Hypothalamus (tissue), 51 donors: ENCODE measurements around the gene BCKDK.
A peak's percentile ranks its signal among the peaks of the same experiment; 100 is the strongest.
"Not testable (repeated sequence)": the region's sequence is repeated elsewhere in the genome, so short reads cannot be mapped to it uniquely, and the experiment has no call there.

Experiments
- DNase-seq, 51 donors: peaks; one replicate each; lab custom pipeline; 2025; lab: John Stamatoyannopoulos, UW

BCKDK gene

DNA sequence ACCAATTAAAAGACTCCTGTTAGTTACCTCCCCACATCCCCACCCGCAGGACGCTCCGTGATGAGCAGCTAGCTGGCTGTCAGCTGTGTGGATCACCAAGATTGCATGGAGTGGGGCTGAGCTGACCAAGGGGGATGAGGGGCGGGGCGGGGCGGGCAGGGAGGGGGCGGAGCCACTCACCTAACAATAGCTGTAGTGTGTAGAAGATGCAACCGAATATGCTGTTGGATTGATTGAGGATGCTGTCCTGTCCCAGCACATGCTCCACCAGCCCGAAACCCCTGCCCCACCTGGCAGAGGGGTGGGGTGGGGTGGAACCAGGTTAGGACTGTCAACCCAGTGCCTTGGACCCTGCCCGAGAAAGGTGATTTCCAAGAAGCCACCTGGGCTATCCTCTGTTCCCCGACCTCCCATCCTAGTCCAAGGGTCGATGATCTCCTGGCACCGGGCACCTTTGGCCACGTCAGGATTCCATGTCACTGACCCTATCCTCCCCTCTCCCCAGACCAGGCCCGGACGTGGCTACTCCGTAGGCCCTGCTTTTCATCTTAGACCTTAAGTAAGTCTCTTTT lies 15.0 kb upstream of the BCKDK start:
- peak in 37 of 51 donors; percentile 6 to 74 (median 44) for DNase-seq

DNA sequence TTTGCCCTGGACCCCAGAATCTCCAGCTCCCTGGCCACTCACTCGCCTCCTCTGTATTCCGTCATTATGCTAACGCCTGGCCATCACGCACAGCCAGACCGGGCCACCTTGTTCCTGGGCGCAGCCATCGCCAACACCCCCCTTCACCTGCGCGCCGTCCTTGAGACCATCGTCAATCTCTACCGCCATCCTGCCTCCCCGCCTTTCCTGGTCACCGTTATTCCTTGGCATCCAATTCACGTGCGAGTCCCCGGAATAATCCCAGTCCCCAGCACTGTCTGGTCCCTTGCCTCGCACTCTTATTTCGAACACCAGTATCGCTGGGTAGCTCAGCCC lies 14.1 kb upstream of the BCKDK start:
- peak in 9 of 51 donors; percentile 23 to 45 (median 30) for DNase-seq

DNA sequence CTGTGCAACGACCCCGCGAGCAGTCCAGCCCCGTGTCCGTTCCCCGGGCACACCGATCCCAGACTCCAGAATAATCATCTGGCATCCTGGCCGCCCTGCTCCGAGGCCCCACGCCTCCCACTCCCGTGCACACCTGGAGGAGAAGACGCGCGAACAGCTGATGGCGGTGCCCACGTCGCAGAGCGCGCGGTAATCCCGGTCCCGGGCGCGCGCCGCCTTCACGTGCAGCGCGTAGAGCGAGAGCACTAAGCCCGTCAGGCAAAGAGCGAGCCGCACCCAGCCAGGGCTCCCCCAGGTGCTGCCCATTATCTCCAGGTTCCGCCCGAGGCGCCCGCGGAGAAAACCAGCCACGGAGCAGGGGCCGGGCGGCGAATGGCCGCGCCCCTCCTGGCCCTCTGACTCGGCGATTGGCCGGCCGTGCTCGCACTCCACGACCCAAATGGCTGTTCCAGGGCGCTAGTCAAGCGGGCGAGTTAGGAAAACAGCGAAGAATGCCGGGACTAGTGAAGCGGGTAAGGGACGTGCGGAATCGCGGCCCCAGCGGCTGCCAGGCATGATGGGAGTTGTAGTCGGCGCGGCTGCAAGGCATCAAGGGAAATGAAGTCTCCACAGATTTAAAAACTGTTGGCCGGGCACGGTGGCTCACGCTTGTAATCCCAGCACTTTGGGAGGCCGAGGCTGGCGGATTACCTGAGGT lies 13.6 kb upstream of the BCKDK start, which contains the start of gene VKORC1:
Gene VKORC1 (minus strand): TSS at position 374 of the 697 bp plus-strand sequence. CDS start 68 bp downstream, at position 306.
- peak; percentile 39 to 96 (median 87) for DNase-seq

DNA sequence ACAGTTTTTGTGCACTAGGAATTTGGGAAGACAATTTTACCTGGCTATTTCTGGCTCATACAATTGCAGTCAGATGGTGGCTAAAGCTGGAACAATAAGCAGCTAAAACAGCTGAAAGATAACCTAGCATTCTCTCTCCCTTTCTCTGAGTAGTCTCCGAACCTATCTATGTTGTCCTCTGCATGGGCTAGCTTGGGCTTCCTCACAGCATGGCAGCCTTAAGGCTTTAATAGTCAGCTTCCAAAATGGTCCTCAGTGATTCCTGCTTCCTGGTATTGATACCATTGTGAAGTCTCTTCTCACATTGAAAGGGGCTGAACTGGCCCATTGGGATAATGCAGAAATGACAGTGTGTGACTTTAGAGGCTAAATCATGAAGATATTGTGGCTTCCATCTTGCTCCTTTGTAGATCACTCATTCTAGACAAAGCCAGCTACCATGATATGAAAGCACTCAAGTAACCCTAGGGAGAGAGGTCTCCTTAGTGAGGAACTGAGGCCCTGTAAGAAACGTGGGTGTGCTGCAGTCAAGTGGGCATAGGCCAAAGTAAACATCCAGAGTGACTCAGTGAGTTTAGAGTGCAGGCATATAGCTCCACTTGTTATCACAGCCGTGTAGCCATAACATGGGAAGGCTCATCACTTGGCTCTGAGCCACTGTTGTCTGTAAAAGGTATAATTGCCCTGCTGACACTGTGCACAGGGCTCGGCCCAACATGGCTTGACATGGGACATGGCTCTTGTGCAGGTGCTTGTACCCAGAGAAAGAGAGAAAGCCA lies 8.1 kb upstream of the BCKDK start:
- no peak for DNase-seq

DNA sequence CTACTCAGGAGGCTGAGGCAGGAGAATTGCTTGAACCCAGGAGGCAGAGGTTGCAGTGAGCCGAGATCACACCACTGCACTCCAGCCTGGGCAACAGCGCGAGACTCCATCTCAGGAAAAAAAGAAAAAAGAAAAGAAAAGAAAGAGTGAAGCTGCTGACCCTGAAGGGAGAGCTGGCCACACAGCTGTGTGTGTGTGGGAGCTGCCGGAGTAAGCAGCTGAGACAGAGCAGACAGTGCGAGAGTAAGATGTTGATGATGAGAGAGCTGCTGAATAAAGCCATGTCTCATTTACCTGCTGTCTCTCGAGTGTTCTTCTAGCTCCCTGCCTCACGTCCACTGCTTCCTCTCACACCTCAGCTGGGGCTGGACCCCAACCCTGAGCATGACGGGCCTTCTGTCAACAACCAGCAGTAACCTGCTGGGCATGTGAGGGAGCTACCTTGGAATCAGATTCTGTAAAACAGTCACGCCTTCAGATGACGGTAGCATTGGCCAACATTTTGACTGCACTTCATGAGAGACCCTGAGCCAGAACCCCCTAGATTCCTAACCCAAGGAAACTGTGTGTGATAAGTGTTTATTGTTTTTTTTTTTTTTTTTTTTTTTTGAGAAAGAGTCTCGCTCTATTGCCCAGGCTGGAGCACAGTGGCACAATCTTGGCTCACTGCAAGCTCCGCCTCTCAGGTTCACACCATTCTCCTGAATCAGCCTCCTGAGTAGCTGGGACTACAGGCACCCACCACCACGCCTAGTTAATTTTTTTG lies 7.1 kb upstream of the BCKDK start:
- not testable (repeated sequence) for DNase-seq

DNA sequence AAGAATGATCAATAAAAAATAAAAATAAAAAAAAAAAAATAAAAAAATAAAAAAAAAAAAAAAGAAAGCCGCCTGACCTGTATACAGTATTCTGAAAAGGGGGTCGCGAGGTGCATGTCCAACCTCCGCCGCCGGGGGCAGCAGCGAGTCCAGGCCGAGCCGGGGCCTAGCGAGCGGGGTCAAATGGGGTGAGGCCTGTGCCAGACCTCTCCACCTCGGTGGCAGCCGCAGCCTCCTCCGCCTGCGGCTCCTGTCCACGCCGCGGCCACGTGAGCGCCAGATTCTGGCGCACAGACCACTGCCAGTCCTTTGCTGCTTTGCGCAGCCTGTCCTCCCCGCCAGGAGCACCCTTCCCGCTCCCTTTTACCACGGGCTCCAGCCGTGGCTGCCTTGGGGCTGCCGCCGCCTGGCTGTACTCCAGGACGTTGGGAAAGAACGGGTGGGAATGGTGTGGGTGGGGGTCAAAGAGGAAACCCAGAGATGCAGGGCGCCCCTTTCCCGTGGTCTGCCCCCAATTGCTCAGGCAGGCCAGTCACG lies 2.4 kb upstream of the BCKDK start:
- peak in 47 of 51 donors; percentile 16 to 84 (median 69) for DNase-seq

DNA sequence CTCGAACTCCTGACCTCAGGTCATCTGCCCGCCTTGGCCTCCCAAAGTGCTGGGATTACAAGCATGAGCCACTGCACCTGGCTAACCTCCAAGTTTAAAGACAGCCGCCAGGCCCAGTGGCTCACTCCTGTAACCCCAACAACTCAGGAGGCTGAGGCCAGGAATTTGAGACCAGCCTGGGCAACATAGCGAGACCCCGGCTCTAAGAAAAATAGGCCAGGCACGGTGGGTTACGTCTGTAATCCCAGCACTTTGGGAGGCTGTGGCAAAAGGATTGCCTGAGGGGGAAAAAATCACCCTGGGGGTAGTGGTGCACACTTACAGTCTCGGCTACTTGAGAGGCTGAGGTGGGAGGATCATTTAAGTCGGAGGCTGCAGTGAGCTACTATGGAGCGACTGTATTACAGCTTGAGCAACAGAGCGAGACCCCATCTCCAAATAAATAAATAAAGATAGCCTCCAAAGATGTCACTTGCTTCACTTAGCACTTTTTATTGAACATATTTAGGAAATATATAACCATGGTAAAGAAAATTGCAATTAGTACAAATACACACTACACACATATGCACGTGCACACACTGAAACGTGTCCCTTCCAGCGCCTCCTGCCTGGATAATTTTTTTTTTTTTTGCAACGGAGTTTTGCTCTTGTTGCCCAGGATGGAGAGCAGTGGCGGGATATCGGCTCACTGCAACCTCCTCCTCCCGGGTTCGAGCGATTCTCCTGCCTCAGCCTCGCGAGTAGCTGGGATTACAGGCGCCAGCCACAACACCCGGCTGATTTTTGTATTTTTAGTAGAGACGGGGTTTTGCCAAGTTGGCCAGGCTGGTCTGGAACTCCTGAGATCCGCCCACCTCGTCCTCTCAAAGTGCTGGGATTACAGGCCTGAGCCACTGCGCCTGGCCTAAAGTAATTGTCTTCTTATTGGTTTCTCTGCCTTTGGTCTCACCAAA lies 1.4 kb upstream of the BCKDK start:
- no peak for DNase-seq

DNA sequence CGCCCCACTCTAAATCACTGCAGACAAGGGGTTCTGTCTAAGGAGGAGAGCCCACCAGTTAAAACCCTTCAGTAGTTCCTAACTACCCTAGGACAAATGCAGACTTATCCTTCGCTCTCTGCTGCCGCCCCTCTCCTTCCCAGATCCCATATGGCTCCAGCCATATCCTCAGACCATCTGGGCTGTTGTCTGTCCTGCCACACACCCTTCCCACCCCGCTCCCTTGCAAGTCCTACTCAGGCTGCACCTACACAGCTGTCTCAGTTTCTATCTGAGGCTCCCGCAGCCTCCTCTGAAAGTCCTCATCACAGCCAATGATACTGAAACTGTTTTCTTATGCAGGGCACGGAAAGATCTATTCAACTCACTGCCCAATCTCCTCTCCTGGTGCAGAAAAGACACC lies 720 bp upstream of the BCKDK start:
- DNase-seq, result peak in 1 of 51 donors; percentile 26

DNA sequence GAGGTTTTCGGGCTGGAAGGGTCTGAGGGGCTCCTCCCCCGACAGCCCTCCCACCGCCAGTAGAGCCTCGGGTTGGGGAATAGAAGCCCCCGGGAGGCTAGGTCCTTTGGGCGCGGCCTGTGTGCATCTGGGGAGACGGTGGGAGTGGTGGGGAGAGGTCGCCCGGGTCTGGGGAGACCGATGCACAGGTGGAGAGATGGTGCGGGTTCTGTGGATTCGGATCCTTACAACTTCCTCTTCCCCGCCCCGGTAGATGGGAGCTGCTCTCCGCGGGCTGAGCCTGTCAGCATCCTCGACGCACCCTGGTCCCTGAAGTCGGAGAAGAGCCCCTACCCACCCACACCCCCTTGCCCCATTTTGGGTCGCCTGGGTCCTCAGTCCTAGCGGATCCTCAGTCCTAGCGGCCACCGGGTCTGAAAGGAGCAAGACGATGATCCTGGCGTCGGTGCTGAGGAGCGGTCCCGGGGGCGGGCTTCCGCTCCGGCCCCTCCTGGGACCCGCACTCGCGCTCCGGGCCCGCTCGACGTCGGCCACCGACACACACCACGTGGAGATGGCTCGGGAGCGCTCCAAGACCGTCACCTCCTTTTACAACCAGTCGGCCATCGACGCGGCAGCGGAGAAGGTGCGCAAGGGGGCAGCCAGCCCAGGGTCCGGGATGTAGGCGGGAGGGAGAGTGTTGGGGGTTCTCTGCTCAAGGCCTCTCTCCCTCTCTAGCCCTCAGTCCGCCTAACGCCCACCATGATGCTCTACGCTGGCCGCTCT lies 790 bp downstream of the BCKDK start:
- DNase-seq, result peak in 1 of 51 donors; percentile 31

DNA sequence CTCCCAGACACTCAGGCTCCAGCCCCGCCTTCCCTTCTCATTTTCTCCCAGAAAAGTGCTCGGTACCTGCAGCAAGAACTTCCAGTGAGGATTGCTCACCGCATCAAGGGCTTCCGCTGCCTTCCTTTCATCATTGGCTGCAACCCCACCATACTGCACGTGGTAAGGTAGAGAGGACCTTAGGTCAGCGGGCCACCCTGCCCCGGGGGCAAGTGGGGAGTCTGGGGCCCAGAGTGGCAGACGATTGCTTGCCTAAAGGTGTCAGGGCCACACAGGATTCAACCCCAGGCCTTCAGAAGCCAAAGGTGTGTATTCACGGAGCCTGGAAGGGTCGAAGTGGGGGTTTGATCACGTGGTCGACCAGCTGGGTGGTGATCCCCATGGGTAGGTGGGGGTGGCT lies 1.4 kb downstream of the BCKDK start:
- no peak for DNase-seq

DNA sequence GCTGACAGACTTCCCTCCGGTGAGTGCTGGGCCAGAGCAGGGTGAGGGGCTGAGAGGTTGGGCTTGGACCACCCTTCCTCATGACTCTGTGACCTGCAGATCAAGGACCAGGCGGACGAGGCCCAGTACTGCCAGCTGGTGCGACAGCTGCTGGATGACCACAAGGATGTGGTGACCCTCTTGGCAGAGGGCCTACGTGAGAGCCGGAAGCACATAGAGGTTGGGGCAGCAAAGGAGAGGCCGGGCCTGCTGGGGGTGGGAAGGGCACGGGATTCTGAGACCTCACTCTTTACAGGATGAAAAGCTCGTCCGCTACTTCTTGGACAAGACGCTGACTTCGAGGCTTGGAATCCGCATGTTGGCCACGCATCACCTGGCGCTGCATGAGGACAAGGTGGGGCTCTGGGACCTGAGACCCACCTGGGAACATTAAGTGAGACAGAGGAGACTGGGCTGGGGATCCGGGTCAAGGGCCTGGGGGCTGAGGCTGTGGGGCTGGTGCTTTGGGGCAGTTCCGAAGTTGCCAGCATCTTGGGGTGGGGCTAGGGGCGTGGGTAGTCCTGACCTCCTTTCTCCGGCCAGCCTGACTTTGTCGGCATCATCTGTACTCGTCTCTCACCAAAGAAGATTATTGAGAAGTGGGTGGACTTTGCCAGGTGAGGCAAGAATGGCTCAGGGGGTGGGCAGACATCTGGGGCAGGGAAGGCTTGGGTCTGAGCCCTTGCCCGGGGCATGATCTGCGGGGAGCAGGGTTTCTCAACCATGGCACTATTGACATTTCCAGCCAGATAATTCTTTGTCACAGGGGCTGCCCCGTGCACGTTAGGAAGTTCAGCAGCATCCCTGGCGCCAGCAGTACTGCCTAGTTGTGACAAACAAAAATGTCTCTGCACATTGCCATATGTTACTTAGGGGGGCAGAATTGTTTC lies 2.2 kb downstream of the BCKDK start:
- DNase-seq, result no peak

DNA sequence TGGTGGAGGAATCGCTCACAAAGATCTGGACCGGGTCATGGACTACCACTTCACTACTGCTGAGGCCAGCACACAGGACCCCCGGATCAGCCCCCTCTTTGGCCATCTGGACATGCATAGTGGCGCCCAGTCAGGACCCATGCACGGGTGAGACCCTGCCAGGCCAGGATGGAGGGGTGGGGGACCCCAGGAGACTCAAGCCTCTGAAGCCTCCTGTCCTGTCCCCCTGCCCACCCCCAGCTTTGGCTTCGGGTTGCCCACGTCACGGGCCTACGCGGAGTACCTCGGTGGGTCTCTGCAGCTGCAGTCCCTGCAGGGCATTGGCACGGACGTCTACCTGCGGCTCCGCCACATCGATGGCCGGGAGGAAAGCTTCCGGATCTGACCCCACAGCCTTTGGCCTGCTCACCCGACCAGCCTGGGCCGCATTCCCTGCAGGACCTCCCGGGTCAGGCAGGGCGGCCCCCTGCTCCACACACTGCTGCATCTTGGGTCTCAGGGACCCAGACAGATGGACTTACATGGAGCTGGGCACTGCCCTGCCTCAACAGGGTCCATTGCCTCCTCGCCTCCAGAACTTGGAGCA lies 3.8 kb downstream of the BCKDK start:
- no peak for DNase-seq

DNA sequence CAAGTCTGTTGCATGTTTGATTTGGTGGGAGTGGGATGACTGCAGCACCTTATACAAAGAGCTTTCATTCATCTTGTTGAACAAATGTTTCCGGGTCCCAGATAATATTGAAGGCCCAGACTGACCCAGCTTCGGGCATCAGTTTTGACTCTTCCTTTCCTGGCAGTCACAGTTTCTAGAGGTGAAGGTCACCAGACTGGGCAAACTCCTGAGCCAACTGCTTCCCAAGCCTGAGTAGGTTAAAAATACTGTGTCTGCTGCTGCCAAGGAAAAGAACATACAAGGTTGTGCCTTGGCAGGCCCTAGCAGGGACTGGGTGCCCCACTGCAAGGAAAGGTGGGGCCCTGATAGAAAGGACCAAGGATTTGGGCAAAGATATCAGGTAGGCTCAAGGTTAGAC lies 4.5 kb downstream of the BCKDK start:
- DNase-seq, result no peak

DNA sequence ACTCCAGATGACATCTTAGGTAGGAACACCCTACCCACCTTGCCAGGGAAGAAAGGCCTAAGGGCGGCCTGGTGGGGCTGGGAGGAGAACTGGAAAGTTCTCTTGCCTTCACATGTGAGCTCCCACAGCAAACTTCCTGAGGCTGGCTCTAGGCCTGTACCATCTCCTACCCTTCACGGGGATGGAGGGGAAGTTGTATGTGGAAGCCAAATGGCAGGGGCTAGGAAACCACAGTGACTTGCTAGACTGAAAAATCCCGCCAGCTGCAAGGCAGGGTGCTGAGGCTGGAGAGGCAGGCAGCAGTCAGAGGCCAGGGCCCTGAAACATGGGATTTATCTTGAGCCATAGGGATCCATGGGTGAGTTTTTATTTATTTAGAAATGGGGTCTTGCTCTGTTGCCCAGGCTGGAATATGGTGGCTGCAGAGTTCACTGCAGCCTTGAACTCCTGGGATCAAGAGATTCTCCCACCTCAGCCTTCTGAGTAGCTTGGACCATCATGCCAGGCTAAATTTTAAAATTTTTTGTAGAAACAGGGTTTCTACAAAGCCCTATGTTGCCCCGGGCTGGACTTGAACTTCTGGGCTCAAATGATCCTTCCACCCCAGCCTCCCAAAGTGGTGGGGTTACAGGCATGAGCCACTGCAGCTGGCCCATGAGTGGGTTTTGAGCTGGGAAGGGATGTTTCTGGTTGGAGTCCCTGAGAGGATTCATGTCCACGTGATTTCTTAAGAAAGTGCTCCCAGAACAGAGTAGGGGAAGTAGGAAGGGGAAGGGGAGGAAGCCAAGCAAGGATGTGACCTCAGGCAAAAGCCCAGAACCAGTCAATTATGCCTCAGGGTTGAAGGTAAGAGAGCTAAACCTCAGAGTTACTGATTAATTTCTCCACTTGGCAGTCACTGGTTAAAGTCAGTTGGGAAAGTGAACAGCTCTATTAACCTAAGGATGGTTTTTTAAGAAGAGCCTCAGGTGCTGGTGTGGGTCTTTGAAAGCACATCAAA lies 5.2 kb downstream of the BCKDK start:
- peak in 1 of 51 donors; percentile 9 for DNase-seq

DNA sequence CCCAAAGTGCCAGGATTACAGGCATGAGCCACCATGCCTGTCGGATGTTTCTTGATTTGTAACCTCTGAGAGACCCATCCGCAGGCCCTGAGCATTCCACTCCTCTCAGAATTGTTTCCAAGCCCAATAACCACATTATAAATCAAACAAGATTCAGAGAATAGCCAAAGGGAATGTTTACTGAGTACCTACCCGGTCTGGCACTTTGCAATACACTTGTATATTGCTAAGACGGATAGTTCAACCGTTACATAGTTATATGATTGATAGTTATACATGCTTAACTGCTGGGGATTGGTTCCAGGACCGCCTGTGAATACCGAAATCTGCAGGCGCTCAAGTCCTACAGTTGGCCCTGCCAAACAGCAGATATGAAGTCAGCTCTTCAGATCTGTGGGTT lies 6.3 kb downstream of the BCKDK start:
- no peak for DNase-seq
